HG03432 (cell line): ENCODE measurements around the gene SLC25A24.
"Not testable (repeated sequence)": the region's sequence is repeated elsewhere in the genome, so short reads cannot be mapped to it uniquely, and the experiment has no call there.

Source experiments
- ATAC-seq: cut with Tn5 transposase; IDR thresholded peaks from one replicate; pipeline ENCODE4 v1.9.1; 2021; ENCODE audit warnings: mild to moderate bottlenecking, moderate library complexity; ENCODE audit not compliant: unreplicated experiment

Gene SLC25A24

DNA sequence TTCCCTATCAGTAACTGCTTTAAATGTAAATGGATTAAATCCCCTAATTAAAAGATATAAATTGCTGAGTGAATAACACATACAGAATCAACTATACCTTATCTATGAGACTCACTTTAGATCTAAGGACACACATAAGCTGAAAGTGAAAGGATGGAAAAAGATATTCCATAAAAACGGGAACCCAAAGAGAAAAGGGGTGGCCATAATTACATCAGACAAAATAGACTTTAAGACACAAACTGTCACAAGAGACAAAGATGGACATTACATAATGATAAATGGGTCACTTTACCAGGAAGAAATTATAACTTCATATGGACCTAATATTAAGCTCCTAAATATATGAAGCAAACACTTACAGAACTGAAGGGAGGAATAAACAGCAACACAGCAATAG, 59.2 kb downstream of the SLC25A24 start:
- no peak for ATAC-seq

DNA sequence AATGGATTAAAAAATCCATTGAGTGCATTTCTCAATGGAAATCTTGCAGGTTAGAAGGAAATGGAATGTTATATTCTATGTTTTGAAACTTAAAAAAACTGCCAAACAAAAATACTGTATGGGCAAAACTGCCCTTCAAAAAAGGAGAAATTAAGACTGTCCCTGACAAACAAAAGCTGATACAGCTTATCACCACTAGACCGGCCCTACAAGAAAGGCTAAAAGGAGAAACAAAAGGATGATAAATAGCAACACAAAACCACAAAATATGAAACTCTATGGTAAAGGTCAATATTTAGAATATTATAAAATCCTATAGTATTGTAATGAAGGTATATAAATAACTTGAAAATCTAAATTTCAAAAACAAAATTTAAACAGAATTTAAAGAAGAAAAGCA, 60.0 kb downstream of the SLC25A24 start:
- no peak for ATAC-seq

DNA sequence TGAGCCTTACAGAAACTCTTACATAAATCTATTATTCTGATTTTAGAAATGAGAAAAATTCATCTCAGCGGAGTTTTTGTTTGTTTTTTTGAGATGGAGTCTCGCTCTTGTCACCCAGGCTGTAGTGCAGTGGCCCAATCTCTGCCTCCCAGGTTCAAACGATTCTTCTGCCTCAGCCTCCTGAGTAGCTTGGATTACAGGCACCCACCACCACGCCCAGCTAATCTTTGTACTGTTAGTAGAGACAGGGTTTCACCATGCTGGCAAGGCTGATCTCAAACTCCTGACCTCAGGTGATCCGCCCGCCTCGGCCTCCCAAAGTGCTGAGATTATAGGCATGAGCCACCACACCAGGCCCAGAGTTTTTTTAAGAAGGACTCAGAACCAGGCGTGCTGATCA, 60.6 kb downstream of the SLC25A24 start:
- ATAC-seq: not testable (repeated sequence)

DNA sequence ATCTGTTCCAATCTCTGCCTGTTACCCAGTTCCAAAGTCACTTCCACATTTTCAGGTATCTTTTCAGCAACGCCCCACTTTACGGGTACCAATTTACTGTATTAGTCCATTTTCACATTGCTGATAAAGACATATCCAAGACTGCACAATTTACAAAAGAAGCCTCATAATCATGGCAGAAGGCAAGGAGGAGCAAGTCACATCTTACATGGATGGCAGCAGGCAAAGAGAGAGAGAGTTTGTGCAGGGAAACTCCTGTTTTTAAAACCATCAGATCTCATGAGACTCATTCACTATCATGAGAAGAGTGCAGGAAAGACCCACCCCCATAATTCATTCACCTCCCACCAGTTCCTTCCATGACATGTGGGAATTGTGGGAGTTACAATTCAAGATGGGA, 67.0 kb downstream of the SLC25A24 start:
- not testable (repeated sequence) for ATAC-seq

DNA sequence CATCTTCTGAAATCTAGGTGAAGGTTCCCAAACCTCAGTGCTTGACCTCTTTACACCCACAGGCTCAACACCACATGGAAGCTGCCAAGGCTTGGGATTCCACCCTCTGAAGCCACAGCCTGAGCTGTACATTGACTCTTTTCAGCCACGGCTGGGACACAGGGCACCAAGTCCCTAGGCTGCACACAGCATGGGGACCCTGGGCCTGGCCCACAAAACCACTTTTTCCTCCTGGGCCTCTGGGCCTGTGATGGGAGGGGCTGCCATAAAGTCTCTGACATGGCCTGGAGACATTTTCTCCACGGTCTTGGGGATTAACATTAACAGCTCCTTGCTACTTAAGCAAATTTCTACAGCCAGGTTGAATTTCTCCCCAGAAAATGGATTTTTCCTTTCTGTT, 67.8 kb downstream of the SLC25A24 start:
- ATAC-seq: not testable (repeated sequence)

DNA sequence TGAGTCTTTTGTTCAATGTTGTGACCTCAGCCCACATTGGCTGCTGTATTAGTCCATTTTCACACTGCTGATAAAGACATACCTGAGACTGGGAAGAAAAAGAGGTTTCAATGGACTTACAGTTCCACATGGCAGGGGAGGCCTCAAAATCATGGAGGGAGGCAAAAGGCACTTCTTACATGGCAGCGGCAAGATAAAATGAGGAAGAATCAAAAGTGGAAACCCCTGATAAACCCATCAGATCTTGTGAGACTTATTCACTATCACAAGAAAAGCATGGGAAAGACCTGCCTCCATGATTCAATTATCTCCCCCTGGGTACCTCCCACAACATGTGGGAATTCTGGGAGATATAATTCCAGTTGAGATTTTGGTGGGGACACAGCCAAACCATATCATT, 68.9 kb downstream of the SLC25A24 start:
- not testable (repeated sequence) for ATAC-seq

DNA sequence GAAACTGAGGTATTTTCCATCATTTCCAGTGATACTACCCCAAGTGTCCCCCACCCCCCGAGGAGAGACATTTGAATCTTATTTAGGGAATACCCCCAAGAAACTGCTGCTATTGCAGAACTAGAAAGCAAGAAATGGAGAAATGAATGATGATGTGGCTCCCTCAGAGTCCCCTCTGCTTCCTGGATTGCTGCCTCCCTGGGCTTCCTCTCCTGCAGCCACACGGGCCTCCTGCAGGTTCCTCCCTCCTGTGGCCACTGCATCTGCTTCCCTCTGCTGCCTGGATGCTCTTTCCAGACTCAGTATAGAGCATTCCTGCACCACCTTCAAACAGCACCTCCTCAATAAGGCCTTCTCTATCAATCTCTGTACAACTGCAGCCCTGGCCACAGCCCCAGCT, 69.3 kb downstream of the SLC25A24 start:
- no peak for ATAC-seq

DNA sequence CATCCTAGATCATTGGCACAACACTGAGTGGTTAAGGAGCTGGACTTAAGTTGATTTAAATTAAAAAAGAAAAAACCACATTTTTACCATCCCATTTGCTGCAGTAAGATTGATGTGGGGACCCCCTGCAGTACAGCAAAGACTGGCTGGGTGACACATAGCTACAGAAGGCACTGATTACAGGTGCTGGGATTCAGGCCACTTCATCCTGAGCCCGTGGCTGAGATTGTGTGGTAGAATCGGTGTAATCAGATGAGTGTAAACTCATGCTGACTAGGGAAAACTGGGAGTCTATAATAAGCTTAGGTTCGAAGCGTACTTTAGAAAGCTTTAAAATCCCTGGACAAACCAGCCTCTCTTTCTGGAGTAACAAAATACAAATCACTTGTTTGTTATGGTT, 70.1 kb downstream of the SLC25A24 start:
- ATAC-seq: no peak

DNA sequence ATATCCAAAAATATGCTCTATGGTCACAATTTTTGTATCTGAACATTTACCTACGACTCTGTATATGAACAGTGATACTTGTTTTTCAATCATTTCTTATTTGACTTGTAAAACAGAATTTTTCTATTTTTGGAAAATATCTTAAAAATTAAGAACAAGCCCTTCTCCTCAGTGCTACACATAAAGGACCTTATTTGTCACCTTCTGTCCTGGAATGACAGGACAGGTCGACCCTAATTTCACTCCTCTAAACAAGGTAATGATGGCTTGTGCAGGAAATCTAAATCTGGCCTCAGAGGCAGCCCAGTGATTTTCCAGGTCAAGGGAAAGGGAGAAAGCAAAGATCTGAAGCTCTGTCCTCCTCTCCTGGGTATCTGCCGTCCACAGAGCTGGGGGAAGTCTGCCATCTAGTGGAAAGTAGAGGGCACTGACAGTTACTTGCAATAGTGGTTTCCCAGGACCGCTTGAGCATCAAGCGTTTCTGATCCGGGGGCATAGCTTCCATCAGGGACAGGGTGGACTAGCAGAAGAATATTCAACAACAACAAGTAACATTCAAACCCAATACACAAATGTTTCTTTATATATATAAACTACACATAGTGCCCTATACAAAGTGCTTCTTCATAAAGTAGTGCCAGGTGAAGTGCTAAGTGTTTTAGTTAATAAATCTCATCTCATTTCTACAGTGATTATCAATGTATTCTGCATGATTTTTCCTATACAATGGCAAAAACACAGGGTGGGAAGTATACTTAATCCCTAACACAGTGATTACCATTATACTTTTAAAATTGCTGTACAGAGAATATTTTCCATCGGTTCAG, 74.6 kb downstream of the SLC25A24 start:
- peak; percentile 95 for ATAC-seq

DNA sequence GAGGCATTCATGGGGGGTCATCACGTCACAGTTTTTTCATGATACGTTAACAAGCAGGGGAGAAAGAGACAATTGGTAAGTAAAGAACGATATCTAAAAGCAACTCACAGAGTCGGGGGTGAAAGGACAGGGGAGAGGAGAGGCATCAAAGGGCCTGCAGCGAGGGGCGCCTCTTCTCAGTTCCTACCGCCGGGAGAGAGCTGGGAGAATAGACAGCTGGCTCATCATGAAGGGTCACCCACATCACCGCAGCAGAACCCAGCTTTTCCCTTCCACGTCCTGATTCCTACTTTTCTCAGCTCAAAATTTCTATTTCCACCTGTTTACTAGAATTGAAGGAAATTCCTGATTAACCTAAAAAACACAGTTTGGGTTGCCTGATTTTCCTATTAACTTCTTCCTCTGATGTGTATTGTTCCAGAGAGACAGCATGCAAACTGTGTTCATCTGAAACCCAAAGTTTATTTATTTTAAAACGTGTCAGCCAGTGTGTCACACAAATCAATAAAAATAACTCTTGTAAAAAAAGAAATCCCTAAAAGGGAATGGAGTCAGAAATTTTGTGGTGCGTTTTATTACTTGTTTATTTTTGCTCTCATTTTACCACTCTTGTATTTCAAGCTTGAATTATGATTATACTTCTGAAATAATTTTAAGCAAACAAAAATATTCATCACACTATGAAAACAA, 75.4 kb downstream of the SLC25A24 start:
- ATAC-seq: no peak

DNA sequence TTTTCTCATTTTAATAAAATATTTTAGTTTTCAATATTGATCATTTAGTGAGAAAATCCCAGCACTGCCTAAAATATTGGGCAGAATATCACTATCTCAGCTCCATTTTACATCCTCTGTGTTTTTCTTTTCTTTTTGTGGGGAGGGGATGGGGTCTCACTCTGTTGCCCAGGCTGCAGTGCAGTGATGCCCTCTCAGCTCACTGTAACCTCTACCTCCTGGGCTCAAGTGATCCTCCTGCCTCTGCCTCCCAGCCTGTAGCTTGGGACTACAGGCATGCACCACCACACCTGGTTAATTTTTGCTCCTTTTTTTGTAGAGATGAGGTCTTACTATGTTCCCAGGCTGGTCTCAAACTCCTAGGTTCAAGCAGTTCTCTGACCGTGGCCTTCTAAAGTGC, 76.1 kb downstream of the SLC25A24 start:
- ATAC-seq: no peak

DNA sequence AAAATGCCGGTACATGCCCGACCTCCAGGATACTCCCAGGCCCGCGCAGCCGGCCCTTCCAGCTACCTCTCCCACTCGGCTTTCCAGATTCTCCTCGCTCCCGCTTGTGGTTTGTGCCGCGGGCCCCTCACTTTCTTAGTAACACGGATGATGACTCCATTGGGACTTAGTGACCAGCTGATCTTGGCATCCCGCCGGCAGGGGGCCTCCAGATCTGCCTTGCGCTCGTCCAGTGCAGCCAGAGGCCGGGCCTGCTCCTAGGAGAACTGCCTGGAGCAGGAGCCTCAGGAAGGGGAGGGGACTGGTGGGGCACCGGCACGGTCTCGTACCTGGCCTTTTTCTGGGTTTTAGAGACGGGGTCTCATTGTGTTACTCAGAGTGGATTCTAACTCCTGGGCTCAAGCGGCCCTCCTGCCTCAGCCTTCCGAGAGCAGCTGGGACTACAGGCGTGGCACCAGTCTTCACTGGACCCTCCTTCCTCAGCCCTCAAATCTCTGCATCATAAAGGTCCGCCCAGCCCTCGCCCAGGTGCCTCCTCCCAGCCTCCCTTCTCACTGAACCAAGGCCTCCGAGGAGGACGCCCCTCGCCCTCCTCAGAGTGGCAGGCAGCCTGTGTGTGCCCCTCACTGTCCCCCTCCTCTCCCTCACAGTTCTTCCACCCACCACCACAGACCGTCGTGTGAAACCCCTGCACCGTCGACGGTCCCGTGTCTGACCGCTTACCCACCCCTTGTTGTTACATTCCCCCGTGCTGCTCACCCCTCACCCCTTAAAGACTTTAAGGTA, 78.6 kb downstream of the SLC25A24 start:
- ATAC-seq: no peak

DNA sequence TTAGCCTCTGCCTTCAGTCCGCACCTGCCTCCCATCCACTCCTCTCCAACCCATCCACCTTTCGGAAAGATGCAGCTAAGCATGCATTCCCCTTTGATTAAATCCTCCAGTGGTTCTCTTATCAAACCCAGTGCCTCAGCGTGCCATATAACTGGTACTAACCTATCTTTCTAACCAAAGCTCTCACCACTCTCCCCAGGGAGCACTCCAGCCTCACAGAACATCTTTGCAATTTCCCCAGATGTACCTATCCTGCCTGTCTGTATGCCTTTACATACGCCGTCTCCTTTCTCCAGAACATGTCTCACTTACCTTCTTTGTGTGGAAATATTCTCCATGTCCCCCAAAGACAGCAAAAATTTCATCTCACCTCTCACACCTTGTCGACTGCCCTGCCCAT, 80.0 kb downstream of the SLC25A24 start:
- ATAC-seq: no peak

DNA sequence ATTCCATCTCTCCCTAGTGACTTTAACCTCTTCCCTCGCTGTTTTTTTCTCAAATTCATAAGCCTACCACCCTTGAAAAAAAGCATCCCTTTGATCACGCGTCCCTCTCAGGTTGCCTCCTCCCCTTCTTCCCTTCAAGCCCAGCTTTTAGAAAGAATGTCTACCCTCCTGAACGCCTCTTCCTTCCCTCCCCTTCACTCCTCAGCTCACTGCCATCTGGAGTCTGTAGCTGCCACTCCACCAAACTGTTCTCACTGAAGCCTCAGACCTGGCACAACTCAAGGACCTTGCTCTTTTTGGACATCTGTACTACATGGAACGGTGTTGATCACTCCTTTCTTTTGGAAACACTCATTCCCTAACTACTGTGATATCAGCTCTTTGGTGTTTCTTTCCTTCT, 80.6 kb downstream of the SLC25A24 start:
- no peak for ATAC-seq

DNA sequence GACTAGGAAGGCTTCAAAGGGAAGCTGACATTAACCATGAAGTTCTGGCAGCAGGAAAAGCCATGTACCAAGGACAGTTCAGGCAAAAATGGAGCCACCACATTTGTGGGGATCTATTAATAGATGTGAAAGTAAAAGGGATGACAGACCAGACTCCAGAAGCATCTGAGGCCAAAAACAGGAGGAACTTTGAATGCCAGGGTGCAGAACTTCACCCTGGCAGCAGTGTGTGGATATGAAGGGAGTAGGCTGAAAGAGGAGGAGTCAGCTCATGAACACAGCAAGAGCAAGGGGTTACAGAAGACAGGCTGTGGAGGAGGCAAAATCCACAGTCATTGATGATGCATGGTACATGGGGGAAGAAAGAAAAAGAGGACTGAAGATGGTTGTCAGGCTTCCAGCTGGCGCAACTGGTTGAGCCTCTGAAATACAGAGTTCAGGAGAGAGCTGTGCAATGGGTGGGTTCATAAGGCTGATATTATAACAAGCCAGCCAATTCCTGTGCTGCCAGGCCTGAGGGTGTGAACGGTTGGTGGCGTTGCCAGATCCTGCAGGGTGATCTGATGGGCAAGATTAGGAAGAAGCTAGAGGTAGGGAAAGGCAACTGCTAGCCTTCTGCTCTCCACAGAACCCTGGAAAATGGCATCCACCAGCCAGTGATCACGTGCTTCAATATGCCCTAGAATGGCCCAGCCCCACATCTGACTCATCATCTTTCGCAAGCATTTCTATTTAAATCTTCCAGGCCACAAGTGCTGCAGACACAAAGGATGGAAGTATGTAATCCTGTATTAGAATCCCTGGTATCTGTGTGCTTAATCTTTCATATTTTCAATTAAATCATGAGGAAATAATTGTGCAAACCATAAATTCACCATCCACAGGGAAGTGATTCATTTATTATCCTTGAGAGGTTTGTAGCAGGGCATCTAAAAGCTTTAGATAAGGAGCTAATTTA, 81.9 kb downstream of the SLC25A24 start:
- ATAC-seq: no peak

DNA sequence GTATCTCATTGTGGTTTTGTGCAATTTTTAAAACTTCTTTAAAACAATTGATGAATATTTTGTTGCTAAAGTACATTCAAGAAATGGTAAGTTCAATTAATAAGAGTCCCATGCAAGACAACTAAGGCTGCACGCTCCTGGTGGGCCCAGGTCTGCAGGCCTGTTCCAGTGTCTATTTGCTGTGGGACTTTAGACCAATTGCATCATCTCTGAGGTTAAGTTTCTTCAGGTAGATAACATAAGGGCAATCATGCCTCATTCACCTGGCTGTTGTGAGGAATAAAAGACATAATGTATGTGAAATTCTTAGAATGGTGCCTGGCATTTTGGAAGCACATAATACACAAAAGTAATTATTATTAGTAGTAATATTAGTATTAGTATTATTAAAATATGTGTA, 82.9 kb downstream of the SLC25A24 start:
- no peak for ATAC-seq

DNA sequence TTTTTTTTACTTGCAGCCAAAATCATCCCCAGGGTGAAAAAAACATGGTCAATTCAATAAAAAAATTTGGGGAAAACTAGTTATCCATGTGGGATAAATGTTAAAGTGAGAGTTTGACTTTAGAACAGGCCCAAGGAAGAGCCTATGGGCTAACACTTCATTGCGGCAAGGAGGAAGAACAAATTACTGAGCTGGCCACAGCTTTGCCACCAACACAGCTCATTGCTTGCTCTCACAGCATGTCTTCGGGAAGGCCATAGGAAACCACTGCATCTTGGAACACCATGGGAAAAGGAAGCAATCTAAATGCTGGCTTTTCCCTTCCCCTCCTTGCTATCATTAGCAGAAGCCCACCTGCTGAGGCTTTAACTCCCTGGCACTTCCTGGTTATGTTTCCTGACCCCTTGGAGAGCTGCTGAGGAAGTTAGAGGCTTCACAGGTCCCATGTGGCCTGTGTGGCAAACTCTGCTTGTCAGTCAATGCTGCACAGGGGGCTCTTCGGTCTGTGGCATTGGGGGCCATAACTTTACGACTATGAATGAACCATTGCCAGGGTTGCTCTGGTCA, 86.0 kb downstream of the SLC25A24 start:
- no peak for ATAC-seq

DNA sequence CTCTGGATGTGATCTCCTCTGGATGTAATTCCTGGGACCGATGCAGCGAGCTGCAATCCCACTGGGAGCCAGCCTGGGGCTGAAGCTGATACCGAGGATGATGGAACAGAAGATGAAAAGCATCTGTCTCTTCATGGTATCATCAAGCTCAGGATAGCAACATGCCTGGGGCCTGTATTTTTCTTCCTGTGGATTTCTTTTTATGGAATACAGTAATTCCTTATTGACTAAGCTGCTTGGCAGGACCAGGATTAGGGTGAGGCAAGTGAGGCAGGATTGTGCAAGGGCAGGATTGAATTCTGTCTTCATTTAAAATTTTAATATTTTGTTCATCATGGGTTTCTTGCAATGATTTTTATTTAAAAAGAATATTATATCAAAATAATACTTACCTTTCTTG, 86.6 kb downstream of the SLC25A24 start:
- ATAC-seq: no peak

DNA sequence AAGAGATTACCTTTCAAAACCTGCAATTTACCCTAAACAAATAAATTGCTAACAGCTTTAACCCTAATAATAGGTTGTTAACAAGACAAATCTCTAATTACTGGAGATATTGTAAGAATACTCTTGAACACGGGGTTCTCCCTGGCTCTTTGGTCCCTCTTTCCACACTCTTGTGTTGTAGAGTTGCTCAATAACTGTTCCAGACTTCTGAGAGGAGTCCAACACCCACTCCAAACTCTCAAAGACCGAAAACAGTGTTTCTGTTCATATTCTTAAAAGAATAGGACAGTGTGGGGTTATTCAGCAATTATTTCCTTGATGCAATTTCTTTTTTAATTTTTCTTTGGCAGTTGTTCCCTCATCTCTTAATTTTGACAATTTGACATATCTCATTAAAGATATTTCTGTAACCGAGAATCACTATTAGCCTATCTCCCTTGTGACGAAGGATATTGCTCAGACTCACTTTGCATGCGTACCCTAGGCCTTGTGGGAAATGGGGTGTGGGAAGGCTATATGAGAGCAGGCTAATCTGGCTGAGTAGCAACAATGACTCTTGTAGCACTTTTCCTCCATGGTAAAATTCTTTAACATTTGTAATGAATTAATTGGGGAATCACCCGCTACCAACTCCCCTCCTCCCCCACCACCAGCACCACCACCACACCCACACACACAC, 90.7 kb downstream of the SLC25A24 start:
- ATAC-seq: no peak

DNA sequence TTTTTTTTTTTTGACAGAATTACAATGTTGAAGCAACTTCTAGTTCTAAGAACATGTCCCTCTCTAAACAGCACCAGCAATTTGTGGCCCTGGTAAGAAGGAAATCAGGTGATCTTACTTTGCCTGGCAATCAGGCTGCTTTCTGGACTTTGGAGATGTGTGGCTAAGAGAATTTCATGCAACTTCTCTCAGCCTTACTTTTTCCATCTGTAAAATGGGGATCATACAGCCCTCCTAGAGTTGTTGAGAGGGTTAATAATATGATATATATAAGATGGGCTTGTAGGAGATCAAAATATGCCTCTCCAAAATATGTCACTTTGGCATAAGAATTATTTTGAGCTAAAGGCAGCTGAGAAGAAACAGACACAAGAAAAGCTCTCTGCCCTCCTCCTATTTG, 92.0 kb downstream of the SLC25A24 start:
- ATAC-seq: no peak
